HepG2 (cell line): ENCODE data around the gene ARPC1A. TPM values are rescaled to one million over a fixed set of nuclear protein-coding genes. Genes with fewer than 3 reads are reported as not detected.

Experiments used
- ATF7 ChIP-seq, 2 experiments: fragments of 450-650 bp in 1 of 2; sonication (generic) in 1 of 2; formaldehyde crosslinking in 1 of 2; IDR thresholded peaks; 2 replicates each; pipeline versions ENCODE4 v1.4.0 to v1.6.1; 2016 to 2020; ENCODE audit warnings: antibody characterized with exemption in 1 of 2, mild to moderate bottlenecking in 1 of 2, missing genetic modification reagents in 1 of 2
- GMEB2 ChIP-seq: IDR thresholded peaks from 2 replicates; pipeline ENCODE4 v1.6.1; 2016; ENCODE audit warnings: missing biosample characterization, missing genetic modification reagents, low read depth
- GRHL1 ChIP-seq: sonication (generic); formaldehyde crosslinking; conservative IDR thresholded peaks from 2 replicates; pipeline ENCODE4 v1.8.0; 2022; ENCODE audit warnings: missing genetic modification reagents
- IKZF1 ChIP-seq: fragments of 450-650 bp; IDR thresholded peaks from 2 replicates; pipeline ENCODE4 v1.7.1; 2016
- PCBP1 ChIP-seq: fragments of 200-400 bp; formaldehyde crosslinking; IDR thresholded peaks from 2 replicates; pipeline ENCODE4 v1.6.1; 2017; ENCODE audit warnings: mild to moderate bottlenecking, low read depth, low read length, borderline replicate concordance
- PRDM15 ChIP-seq: sonication (generic); formaldehyde crosslinking; IDR thresholded peaks from 2 replicates; pipeline ENCODE4 v1.4.0; 2020; ENCODE audit warnings: missing genetic modification reagents
- RFXAP ChIP-seq: sonication (generic); formaldehyde crosslinking; IDR thresholded peaks from 2 replicates; pipeline ENCODE4 v1.4.0; 2020; ENCODE audit warnings: missing genetic modification reagents, borderline replicate concordance
- TEAD2 ChIP-seq: sonication (generic); formaldehyde crosslinking; IDR thresholded peaks from 2 replicates; pipeline ENCODE4 v1.9.0; 2021; ENCODE audit warnings: missing genetic modification reagents
- THAP9 ChIP-seq: sonication (generic); formaldehyde crosslinking; IDR thresholded peaks from 2 replicates; pipeline ENCODE4; 2020; ENCODE audit warnings: missing genetic modification reagents, mild to moderate bottlenecking, borderline replicate concordance
- ZBTB38 ChIP-seq: sonication (generic); formaldehyde crosslinking; IDR thresholded peaks from 2 replicates; pipeline ENCODE4 v1.5.1; 2020; ENCODE audit warnings: mild to moderate bottlenecking, missing genetic modification reagents
- ZNF160 ChIP-seq: sonication (generic); formaldehyde crosslinking; IDR thresholded peaks from 2 replicates; pipeline ENCODE4 v1.8.0; 2022; ENCODE audit warnings: mild to moderate bottlenecking, inconsistent platforms, missing genetic modification reagents
- ZNF547 ChIP-seq: sonication (generic); formaldehyde crosslinking; IDR thresholded peaks from 2 replicates; pipeline ENCODE4 v1.5.1; 2020; ENCODE audit warnings: mild to moderate bottlenecking, missing genetic modification reagents
- ZNF549 ChIP-seq: sonication (generic); formaldehyde crosslinking; IDR thresholded peaks from 2 replicates; pipeline ENCODE4 v1.5.0; 2020; ENCODE audit warnings: missing genetic modification reagents
- polyA plus RNA-seq, 8 experiments: library from polyadenylated mRNA; depleted of rRNA in 3 of 8; stranded (reverse) in 7 of 8; unstranded in 1 of 8; fragments of >200 nt; fragmentation: Illumina TruSeq in 4 of 8; extraction: Trizol in 4 of 8; gene quantifications; 2 replicates each; pipeline versions ENCODE4 v1.2.1 to v1.2.3, GENCODE V29; 2011 to 2016; ENCODE audit warnings: low read depth in 4 of 8, missing spikeins in 1 of 8, mixed read lengths in 1 of 8; ENCODE audit not compliant: insufficient read depth in 1 of 8
- total RNA-seq, 5 experiments: library from RNA; depleted of rRNA; stranded (reverse); fragments of >200 nt; fragmentation: Illumina TruSeq; extraction: Trizol; gene quantifications; 2 replicates each; pipeline ENCODE4 v1.2.3, GENCODE V29; 2016; ENCODE audit warnings: low read depth in 1 of 5
- TF ChIP-seq, protein P1 (sequence below): sonication (generic); formaldehyde crosslinking; IDR thresholded peaks from 2 replicates; pipeline ENCODE4 v1.4.0; 2020; ENCODE audit warnings: missing genetic modification reagents
- TF ChIP-seq, protein P2 (sequence below): sonication (generic); formaldehyde crosslinking; IDR thresholded peaks from 2 replicates; pipeline ENCODE4 v1.5.1; 2020; ENCODE audit warnings: missing genetic modification reagents, mild to moderate bottlenecking, borderline replicate concordance

ARPC1A gene
- total and polyA plus RNA-seq, 2 of the 13 experiments (the other 11 are each of a cell fraction or from before 2014, with no cell fraction given) = 44.3 to 88.5 TPM

DNA sequence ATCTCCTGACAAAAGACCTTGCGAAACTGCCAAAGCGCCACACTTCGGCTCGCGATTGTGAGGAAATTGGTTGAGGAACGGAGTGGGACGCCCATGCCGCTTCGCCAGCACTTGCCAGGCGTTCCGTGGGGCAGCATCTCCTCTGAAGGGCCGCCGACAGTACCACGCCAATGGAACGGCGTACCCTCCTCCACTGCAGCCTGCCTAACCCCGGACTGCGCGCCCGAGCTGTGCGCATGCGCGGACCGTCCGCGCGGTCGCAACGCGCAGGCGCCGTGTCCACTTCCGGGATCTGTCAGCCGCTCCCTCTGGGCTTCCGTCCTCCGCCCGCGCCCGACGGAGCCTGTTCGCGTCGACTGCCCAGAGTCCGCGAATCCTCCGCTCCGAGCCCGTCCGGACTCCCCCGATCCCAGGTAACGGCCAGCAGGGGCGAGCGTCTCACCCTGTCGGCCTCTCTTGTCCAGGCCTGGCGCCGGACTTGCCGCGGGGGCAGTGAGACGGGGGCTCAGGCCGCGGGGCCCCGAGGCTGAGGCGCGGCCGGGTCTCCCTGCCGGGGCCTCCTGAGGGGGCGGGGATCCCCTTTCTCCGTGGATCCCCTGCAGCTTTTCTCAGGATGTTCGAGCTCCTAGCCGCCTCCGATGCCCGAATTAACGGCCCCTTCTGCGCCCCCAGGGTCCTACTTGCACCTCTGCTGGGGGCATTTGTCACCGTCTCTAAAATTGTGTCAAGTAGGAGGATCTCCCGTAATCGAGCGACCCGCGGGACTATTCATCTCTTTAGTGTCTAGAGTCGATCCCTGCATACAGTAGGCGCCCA, at the start of gene ARPC1A (continued):
- TF ChIP-seq GMEB2 (CRISPR knock-in tag) (0 out of 2 replicates have a peak, but pooled peaks have one; percentile 41), TEAD2 (peak; percentile 69; the same call in 1 of the 2 replicates), GRHL1 (CRISPR knock-in tag) (no peak), ATF7 (IDR thresholded peaks at IDR 0.05) (no peak), ATF7 (CRISPR knock-in tag; IDR thresholded peaks at IDR 0.05) (no peak), ZNF160 (0 out of 2 replicates have a peak, but pooled peaks have one; percentile 73), IKZF1 (no peak), ZNF547 (CRISPR knock-in tag) (0 out of 2 replicates have a peak, but pooled peaks have one; percentile 47), PRDM15 (CRISPR knock-in tag) (peak; percentile 79), ZNF549 (CRISPR knock-in tag) (0 out of 2 replicates have a peak, but pooled peaks have one; percentile 78), RFXAP (CRISPR knock-in tag) (peak; percentile 80; the same call in 1 of the 2 replicates), THAP9 (peak; percentile 89), ZBTB38 (peak; percentile 74), PCBP1 (no peak)
- TF ChIP-seq, protein P1, sequence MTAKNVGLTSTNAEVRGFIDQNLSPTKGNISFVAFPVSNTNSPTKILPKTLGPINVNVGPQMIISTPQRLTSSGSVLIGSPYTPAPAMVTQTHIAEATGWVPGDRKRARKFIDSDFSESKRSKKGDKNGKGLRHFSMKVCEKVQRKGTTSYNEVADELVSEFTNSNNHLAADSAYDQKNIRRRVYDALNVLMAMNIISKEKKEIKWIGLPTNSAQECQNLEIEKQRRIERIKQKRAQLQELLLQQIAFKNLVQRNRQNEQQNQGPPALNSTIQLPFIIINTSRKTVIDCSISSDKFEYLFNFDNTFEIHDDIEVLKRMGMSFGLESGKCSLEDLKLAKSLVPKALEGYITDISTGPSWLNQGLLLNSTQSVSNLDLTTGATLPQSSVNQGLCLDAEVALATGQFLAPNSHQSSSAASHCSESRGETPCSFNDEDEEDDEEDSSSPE = peak; percentile 91
- TF ChIP-seq, protein P2, sequence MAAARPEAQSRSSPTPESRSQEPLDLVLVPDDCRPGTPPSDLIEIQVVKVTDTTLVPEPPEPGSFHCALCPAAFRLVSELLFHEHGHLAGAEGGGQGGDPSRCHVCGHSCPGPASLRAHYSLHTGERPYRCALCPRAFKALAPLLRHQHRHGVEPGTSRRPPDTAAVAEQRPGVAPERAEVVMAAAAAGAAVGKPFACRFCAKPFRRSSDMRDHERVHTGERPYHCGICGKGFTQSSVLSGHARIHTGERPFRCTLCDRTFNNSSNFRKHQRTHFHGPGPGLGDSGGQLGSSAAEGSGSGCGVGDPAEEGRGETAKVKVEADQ (CRISPR knock-in tag) = no peak; the same call in 1 of the 2 replicates
